RCC 7860 (cell line): ENCODE data around the gene SYT5.
"Not testable (repeated sequence)": the region's sequence is repeated elsewhere in the genome, so short reads cannot be mapped to it uniquely, and the experiment has no call there.

Source experiments
- DNase-seq: peaks from one replicate; pipeline ENCODE4 v3.0.0-alpha.2; 2015; ENCODE audit warnings: low spot score
- FAIRE-seq: peaks from 2 replicates; lab custom pipeline; 2012; peaks lifted over from hg19 to GRCh38; lab: Jason Lieb, UNC

Gene SYT5

DNA sequence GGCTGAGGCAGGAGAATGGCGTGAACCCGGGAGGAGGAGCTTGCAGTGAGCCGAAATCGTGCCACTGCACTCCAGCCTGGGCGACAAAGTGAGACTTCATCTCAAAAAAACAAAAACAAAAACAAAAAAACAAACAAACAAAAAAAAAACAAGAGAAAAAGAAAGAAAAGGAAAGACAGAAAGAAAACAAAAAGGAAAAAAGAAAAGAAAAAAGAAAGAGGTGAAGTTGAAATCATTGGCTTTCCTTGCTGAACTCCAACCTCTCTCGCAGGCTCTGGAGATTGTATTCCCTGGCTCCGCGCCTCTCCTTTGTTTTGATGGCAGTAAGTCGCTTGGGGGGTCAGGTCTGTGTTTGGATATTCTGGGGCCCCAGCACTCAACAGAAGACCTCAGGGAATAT lies 7.8 kb downstream of the SYT5 start:
- not testable (repeated sequence) for DNase-seq, FAIRE-seq

GRCh38 chr19:55171440-55171839 lies 8.6 kb downstream of the SYT5 start:
- FAIRE-seq: no peak
- DNase-seq: no peak

DNA sequence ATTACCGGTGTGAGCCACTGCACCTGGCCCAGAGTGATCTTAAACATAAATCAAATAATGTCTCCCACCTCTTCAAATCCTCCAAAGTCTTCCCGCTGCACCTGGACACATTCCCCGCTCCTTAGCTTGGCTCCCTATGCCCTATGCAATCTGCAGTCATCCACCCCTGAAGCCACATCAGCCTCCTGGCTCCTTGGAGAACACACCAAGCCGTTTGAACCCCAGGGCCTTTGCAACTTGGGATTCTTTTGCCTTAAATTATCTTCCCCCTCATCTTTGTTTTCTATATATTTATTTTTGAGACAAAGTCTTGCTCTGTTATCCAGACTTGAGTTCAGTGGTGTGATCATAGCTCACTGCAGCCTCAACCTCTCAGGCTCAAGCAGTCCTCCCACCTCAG lies 11.0 kb downstream of the SYT5 start:
- no peak for DNase-seq
- no peak for FAIRE-seq

DNA sequence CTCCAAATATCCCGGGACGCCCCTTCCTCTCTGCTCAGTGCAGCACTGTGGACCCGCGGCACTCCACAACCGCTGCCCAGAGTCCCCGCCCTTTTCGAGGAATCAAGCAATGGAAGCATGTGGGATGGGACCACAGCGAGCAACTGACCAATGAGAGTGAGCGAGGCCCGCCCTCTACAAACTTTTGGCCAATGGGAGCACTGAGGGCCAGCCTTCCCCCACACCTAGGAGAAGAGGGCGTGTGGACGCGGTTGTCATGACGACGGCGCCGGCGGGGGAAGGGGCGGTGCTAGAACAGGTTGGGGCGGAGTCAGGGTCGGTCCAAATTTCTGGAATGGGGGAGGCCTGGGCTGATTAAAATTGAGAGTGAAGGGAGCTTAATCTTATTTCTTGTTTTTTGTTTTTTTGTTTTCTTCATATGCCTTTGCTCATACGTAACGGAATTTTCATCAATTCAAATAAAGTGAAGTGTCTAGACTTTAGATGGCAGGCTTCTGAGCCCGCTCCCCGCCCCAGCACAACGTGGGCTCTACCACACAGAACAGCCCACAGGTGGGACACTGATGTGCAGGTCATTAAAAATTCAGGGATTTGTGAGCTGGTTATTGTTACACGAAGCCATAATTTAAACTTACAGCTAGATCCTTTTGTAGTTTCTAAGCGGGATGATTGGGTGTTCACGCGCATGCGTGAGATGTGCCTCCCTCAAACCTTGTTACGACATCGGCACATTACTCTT lies 13.4 kb downstream of the SYT5 start, which contains the start of gene DNAAF3:
TSS of gene DNAAF3 (minus strand) at position 84 of the 739 bp plus-strand sequence. CDS start 200 bp downstream, outside the sequence.
- FAIRE-seq (peak; percentile 87), DNase-seq (peak; percentile 90)

GRCh38 chr19:55165952-55166529 lies 14.0 kb downstream of the SYT5 start:
- FAIRE-seq (no peak), DNase-seq (peak; percentile 53)

DNA sequence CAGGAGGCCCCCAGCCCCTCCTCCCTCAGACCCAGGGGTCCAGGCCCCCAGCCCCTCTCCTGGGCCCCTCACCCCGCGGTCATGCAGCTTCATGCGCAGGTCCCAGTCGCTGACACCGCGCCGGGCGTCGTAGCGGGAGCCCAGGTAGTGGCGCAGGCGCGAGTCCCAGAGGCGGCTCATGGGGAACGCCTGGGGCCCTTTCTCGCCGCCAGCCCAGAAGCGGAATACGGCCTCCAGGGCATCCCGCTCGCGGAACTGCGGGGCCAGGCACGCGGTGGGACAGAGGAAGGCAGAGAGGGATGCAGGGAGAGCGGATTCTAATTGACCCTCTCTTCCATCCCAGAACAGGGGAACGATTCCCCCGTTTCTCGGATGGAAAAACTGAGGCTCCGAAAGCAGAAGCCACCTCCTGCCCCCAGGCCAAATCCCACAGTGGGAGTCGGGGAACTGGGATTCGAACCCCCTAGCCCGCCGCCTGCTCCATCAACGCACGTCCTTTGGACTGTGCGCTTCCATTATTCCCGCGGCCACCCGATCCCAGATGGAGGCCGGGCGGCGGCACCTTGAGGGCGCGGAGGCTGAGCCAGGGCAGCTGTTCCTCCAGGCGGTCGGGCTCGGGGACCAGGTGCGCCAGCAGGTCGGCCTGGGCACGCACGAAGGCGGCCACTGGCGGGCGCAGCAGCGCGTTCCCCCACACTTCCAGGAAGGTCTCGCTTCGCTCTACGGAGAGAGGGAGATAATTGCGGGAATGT lies 18.3 kb downstream of the SYT5 start:
- no peak for FAIRE-seq
- DNase-seq: no peak

DNA sequence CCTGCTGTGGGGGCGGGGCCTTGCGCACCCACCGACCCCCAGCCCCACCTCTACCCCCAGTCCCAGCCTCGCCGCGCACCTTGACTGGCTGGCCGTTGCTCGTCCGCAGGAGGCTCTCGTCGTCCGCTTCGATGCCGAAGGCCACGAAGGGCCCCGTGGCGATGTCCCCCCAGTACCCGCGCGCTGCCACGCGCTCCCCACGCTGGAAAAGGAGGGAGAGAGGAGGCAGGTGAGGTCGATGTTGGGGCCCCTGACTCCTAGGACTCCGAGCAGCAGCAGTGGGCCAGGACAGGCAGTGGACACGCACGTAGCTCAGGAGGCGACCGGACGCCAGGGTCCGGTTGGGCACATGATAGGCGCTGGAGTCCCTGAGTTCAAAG lies 19.1 kb downstream of the SYT5 start:
- FAIRE-seq: no peak
- no peak for DNase-seq

DNA sequence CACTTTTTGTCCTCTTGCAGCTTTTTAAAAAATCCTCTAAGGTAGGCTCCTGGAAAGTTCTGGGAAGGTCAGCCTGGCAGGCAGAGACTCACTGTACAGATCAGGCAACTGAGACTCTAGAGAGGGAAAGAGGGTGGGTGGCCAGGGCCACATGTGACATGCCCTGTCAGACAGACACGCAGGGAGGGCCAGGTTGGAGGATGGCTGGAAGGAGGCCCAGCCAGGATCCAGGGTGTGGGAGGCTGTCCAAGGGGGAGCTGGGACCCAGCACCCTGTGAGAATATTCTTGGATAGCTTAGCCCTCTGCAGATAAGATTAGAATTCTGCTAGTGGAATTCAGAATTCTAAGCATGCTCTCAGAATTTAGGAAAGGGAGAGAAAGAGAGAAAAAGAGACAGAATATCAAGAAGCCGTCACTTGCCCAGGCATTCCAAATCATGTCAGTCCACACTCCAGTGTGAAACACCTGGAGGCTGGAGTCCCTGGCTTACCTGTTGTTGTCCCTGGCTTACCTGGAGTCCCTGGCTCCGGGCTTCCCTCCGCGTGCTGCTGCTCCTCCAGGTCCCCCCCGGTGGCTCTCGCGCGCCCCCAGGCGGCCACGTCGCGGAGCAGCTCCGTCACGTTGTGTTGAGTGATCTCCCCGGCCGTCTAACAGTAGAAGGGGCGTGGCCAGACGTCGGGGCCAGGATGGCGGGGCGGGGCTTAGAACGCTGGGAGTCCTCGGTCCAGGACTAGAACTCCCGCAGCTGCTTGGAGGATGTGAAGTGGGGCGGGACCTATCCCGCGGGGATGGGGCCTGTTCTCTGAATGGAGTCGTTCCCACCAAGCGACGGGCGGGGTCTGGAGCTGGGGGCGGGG lies 19.7 kb downstream of the SYT5 start:
- no peak for FAIRE-seq
- peak; percentile 62 for DNase-seq

GRCh38 chr19:55158848-55159749 lies 21.0 kb downstream of the SYT5 start:
- FAIRE-seq: no peak
- no peak for DNase-seq

DNA sequence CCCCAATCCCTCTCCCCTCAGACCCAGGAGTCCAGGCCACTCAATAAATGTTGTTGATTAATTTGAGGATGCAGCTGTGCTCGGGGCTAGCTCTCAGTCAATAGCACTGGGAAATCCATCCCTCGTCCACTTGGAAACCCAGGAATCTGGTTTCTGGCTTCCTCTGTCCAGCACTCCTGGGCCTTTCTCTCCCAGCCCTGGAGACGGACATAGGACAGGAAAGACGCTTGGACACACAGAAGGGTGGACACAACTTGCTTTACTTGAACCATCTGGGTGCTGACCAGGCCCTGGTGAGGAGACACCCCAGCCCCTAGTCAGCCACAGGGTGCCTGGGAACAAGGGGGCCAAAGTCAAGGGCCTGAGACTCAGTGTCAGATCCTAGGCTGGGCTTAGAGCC lies 21.7 kb downstream of the SYT5 start:
- FAIRE-seq: no peak
- no peak for DNase-seq

GRCh38 chr19:55157064-55157908 lies 22.8 kb downstream of the SYT5 start, which contains the start of gene TNNI3:
TSS of gene TNNI3 (minus strand) at chr19:55157732. CDS start at chr19:55157589, 143 bp downstream.
- FAIRE-seq: no peak

DNA sequence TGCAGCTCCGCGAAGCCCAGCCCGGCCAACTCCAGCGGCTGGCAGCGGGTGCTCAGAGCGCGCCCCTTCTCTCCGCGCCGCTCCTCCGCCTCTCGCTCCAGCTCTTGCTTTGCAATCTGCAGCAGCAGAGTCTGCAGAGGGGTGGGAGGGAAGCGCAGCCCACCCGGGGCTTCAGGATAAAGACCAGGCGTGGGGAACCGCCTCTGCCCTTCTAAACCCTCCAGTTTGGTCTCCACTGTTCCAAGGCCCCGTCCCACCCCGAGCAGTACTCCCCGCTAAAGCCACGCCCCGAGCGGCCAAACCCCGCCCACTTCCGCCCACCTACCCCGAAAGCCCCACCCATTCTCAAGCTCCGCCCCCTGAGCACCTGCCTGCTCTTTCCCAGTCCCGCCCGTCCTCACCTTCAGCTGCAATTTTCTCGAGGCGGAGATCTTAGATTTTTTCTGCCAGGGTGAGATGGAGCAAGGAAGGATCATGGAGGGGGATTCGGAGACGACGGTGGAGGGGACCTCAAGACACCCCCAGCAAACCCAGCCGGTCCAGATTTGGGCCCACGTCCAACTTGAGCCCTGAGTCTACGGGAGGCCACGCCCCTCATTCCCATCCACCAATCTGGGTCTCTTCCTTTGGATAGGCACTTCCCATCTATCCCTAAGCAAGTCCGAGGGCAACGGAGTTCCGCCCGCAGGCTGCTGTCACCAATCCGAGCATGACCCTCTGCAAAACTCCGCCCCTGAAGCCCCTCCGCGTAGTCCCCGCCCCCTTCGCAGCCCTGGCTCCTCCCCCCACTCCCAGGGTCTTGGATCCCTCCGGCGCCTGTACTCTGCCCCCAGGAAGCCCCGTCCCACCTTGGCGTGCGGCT lies 23.7 kb downstream of the SYT5 start:
- no peak for DNase-seq
- no peak for FAIRE-seq

More at GRCh38 chr19:55157064-55157908, 22.8 kb downstream of the SYT5 start, which contains the start of gene TNNI3:
- DNase-seq: no peak

GRCh38 chr19:55155784-55156183 lies 24.3 kb downstream of the SYT5 start:
- FAIRE-seq, DNase-seq: not testable (repeated sequence)

- no peak for DNase-seq
- FAIRE-seq: no peak
Observed at GRCh38 chr19:55153652-55154264, 26.3 kb downstream of the SYT5 start.

GRCh38 chr19:55152017-55152416 lies 28.1 kb downstream of the SYT5 start:
- DNase-seq (no peak), FAIRE-seq (no peak)

- FAIRE-seq (no peak), DNase-seq (no peak)
Observed at GRCh38 chr19:55149078-55150003, 30.7 kb downstream of the SYT5 start, which contains the start of gene TNNT1. TSS of gene TNNT1 (minus strand) at chr19:55149206. CDS start at chr19:55147157, 2,049 bp downstream.
